SU-DHL-6 (cell line): ENCODE results near the gene PAFAH1B1.
A peak's percentile ranks its signal among the peaks of the same experiment; 100 is the strongest.
"Not testable (repeated sequence)": the region's sequence is repeated elsewhere in the genome, so short reads cannot be mapped to it uniquely, and the experiment has no call there.

Source experiments
- H2AFZ ChIP-seq: fragments of 200-600 bp; sonication (generic); 2 replicates; pipeline ENCODE4 v1.6.1; 2014; ENCODE audit warnings: low read depth, mild to moderate bottlenecking, moderate library complexity, mixed read lengths, antibody characterized with exemption, low read length; ENCODE audit not compliant: severe bottlenecking
- H3F3A ChIP-seq: fragments of 200-600 bp; shearing (Covaris generic); 2 replicates; pipeline ENCODE4 v1.6.0; 2016; ENCODE audit warnings: antibody characterized with exemption, mild to moderate bottlenecking; ENCODE audit not compliant: insufficient read depth
- H3K27ac ChIP-seq: fragments of 200-600 bp; sonication (generic); 2 replicates; pipeline ENCODE4 v1.5.1; 2016; ENCODE audit warnings: low read depth, mild to moderate bottlenecking, low read length, moderate library complexity, mixed read lengths
- H3K27me3 ChIP-seq: fragments of 200-600 bp; sonication (generic), shearing (Covaris generic); 2 replicates; pipeline ENCODE4 v1.6.0; 2014; ENCODE audit warnings: mild to moderate bottlenecking, low read length
- H3K36me3 ChIP-seq: fragments of 200-600 bp; sonication (generic); 2 replicates; pipeline ENCODE4 v1.6.1; 2014; ENCODE audit warnings: mild to moderate bottlenecking, low read length, mixed read lengths
- H3K4me2 ChIP-seq: fragments of 300-600, 200-600 bp; shearing (Covaris generic), sonication (generic); 2 replicates; pipeline ENCODE4 v1.6.0; 2014; ENCODE audit warnings: low read length, low read depth, mild to moderate bottlenecking; ENCODE audit not compliant: poor library complexity, severe bottlenecking
- H3K4me3 ChIP-seq: fragments of 200-600 bp; sonication (generic); 2 replicates; pipeline ENCODE4 v1.5.1; 2014; ENCODE audit warnings: antibody characterized with exemption, low read length, mild to moderate bottlenecking, mixed read lengths; ENCODE audit not compliant: insufficient read depth, poor library complexity, severe bottlenecking
- H3K79me2 ChIP-seq: fragments of 200-600 bp; sonication (generic); 2 replicates; pipeline ENCODE4 v1.6.1; 2014; ENCODE audit warnings: mild to moderate bottlenecking, low read length, moderate library complexity; ENCODE audit not compliant: insufficient read depth
- H3K9ac ChIP-seq: fragments of 200-600 bp; sonication (generic); 2 replicates; pipeline ENCODE4 v1.7.0; 2014; ENCODE audit warnings: mild to moderate bottlenecking, low read length
- H3K9me2 ChIP-seq: fragments of 200-600 bp; sonication (generic); replicated peaks from 2 replicates; pipeline ENCODE4 v1.6.1; 2014; ENCODE audit warnings: low read length; ENCODE audit not compliant: insufficient read depth
- H3K9me3 ChIP-seq: fragments of 200-600 bp; sonication (generic); 2 replicates; pipeline ENCODE4 v1.6.1; 2014; ENCODE audit warnings: low read length, mixed read lengths; ENCODE audit not compliant: insufficient read depth
- H4K20me1 ChIP-seq: fragments of 200-600 bp; sonication (generic); 2 replicates; pipeline ENCODE4 v1.6.1; 2014; ENCODE audit warnings: low read depth, mild to moderate bottlenecking, antibody characterized with exemption, low read length, moderate library complexity, mixed read lengths
- EZH2phosphoT487 ChIP-seq: fragments of 200-600 bp; sonication (generic), shearing (Covaris generic); conservative IDR thresholded peaks from 2 replicates; pipeline ENCODE4 v1.6.1; 2018; ENCODE audit warnings: mild to moderate bottlenecking, antibody characterized with exemption, low read length, moderate library complexity, mixed read lengths
- TF ChIP-seq, protein P1 (sequence below): fragments of 200-600 bp; sonication (generic); IDR thresholded peaks from one replicate; pipeline ENCODE4 v1.5.1; 2017; ENCODE audit warnings: antibody characterized with exemption, mild to moderate bottlenecking, low read length, moderate library complexity; ENCODE audit not compliant: insufficient read depth, poor library complexity, severe bottlenecking

PAFAH1B1 gene

DNA sequence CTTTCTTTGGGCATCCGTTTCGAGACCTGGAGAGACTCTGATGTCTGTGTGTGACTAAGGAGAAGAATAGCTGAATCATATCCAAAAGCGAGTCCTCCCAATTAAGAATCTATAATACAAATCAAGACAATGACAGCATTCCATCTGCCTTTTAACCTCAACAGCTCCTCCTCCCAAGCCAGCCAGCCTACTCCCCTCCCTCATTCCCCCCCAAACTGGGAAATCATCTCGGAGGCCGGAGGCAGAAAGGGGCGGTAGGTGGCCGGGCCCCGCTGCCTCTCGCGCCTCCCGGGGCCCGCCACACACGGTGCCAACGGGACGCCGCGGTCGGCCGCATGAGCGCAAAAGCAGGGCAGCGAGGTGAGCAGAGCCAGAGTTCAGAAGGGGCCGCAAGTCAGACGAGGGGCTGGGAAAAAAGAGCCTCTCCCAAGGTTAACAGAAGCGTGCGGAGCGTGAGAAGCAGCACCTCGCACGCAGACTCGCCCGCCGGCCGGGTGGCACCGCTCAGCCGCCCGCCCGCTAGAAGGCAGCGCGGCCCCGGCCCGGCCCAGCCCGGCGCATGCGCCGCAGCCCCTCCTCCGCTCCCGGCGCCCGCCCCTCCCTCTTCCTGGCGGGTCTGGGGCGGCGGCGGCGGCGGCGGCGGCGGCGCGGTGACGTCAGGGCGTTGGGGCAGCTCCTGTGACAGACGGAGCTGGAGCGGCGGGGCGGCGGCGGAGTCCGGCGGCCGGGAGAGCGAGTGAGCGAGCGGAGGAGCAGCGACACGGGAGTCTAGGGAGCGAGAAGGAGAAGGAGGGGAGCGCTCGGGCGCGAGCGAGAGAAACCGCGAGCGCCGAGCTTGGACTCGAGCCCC is at the start of gene PAFAH1B1:
TSS of gene PAFAH1B1 (plus strand) at position 684 of the 850 bp plus-strand sequence. CDS start 44,635 bp downstream, outside the sequence.
- peak within 1 kb of the TSS; percentile 94 for H3K4me3 ChIP-seq
- H2AFZ ChIP-seq = peak within 1 kb of the TSS; percentile 91
- H3K27me3 ChIP-seq = no peaks in the 10 kb centered on the region
- TF ChIP-seq, protein P1, sequence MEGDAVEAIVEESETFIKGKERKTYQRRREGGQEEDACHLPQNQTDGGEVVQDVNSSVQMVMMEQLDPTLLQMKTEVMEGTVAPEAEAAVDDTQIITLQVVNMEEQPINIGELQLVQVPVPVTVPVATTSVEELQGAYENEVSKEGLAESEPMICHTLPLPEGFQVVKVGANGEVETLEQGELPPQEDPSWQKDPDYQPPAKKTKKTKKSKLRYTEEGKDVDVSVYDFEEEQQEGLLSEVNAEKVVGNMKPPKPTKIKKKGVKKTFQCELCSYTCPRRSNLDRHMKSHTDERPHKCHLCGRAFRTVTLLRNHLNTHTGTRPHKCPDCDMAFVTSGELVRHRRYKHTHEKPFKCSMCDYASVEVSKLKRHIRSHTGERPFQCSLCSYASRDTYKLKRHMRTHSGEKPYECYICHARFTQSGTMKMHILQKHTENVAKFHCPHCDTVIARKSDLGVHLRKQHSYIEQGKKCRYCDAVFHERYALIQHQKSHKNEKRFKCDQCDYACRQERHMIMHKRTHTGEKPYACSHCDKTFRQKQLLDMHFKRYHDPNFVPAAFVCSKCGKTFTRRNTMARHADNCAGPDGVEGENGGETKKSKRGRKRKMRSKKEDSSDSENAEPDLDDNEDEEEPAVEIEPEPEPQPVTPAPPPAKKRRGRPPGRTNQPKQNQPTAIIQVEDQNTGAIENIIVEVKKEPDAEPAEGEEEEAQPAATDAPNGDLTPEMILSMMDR = no peak
- TF ChIP-seq EZH2phosphoT487 = no peak
- peak within 1 kb of the TSS; percentile 78 for H3K4me2 ChIP-seq
- no peaks in the 10 kb centered on the region for H3K9me2 ChIP-seq
- peak within 1 kb of the TSS; percentile 99 for H3K9ac ChIP-seq
- H3K36me3 ChIP-seq = no peaks in the 10 kb centered on the region
- peak within 1 kb of the TSS; percentile 82 for H3K27ac ChIP-seq
- H3F3A ChIP-seq = no peaks in the 10 kb centered on the region
- H3K9me3 ChIP-seq = no peaks in the 10 kb centered on the region
- peaks cover 20% of the 10 kb centered on the region for H4K20me1 ChIP-seq
- H3K79me2 ChIP-seq = peaks cover 44% of the 10 kb centered on the region

GRCh38 chr17:2545393-2545792 is 48.1 kb upstream of the PAFAH1B1 start:
- no peaks in the 10 kb centered on the region for H3K36me3 ChIP-seq
- H4K20me1 ChIP-seq = no peaks in the 10 kb centered on the region
- H3K79me2 ChIP-seq = no peaks in the 10 kb centered on the region
- no peak overlapping the region for H3K9ac ChIP-seq
- H3K4me3 ChIP-seq = no peak overlapping the region
- no peaks in the 10 kb centered on the region for H3F3A ChIP-seq
- no peak overlapping the region for H3K27ac ChIP-seq
- no peaks in the 10 kb centered on the region for H3K9me2 ChIP-seq
- no peak overlapping the region for H2AFZ ChIP-seq
- TF ChIP-seq, protein P1 = no peak
- no peak for TF ChIP-seq EZH2phosphoT487
- no peaks in the 10 kb centered on the region for H3K9me3 ChIP-seq
- H3K4me2 ChIP-seq = no peak overlapping the region
- H3K27me3 ChIP-seq = no peaks in the 10 kb centered on the region

DNA sequence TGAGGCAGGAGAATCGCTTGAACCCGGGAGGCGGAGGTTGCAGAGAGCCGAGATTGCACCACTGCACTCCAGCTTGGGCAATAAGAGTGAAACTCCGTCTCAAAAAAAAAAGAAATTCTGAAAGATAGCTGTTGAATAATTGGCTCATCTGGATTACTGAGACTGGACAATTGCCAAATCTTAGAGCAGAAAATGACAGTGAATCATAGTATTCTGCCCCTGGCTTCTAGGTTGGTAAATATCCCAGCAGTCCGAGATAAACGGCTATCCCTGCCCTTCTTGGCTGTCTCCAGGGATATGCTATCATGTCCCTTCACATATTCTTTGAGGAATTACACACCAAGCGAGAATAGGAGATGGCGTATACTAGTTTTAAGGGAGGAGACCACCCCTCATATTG is 46.3 kb upstream of the PAFAH1B1 start:
- no peaks in the 10 kb centered on the region for H3K9me2 ChIP-seq
- TF ChIP-seq, protein P1 = no peak
- TF ChIP-seq EZH2phosphoT487 = no peak
- H2AFZ ChIP-seq = no peak overlapping the region
- H3K27ac ChIP-seq = no peak overlapping the region
- no peaks in the 10 kb centered on the region for H3F3A ChIP-seq
- H3K27me3 ChIP-seq = no peaks in the 10 kb centered on the region
- H3K36me3 ChIP-seq = no peaks in the 10 kb centered on the region
- H3K9me3 ChIP-seq = no peaks in the 10 kb centered on the region
- no peak overlapping the region for H3K9ac ChIP-seq
- H4K20me1 ChIP-seq = no peaks in the 10 kb centered on the region
- no peak overlapping the region for H3K4me2 ChIP-seq
- no peaks in the 10 kb centered on the region for H3K79me2 ChIP-seq
- H3K4me3 ChIP-seq = no peak overlapping the region

GRCh38 chr17:2548026-2548425 is 45.4 kb upstream of the PAFAH1B1 start:
- H3K79me2 ChIP-seq, H3K4me2 ChIP-seq, H3K9me2 ChIP-seq, H4K20me1 ChIP-seq, H3K27me3 ChIP-seq, H3K9ac ChIP-seq, H3K27ac ChIP-seq, H3K4me3 ChIP-seq, H3F3A ChIP-seq, H3K36me3 ChIP-seq, H3K9me3 ChIP-seq, H2AFZ ChIP-seq: not testable (repeated sequence)
